Sigmoid colon (tissue), 7 donors: ENCODE measurements around the gene SPTBN5. TPM values are rescaled to one million over a fixed set of nuclear protein-coding genes. Genes with fewer than 3 reads are reported as not detected.
A peak's percentile ranks its signal among the peaks of the same experiment; 100 is the strongest.

Source experiments
- DNase-seq: peaks from one replicate; pipeline ENCODE4 v3.0.0-alpha.2; 2019
- H3K27ac ChIP-seq, 4 donors: fragments of 200-600 bp; sonication (generic); one replicate each; pipeline ENCODE4 v1.5.1; 2016 to 2019; ENCODE audit warnings: mild to moderate bottlenecking in 1 of 4
- H3K27me3 ChIP-seq, 3 donors: fragments of 200-600 bp; sonication (generic); one replicate each; pipeline ENCODE4 v1.5.1; 2019; ENCODE audit warnings: mild to moderate bottlenecking in 1 of 3
- H3K36me3 ChIP-seq, 4 donors: fragments of 200-600 bp; sonication (generic); one replicate each; pipeline ENCODE4 v1.5.1; 2016 to 2019
- H3K4me1 ChIP-seq, 4 donors: fragments of 200-600 bp; sonication (generic); one replicate each; pipeline ENCODE4 v1.5.1; 2017 to 2019
- H3K4me3 ChIP-seq, 4 donors: fragments of 200-600 bp; sonication (generic); one replicate each; pipeline ENCODE4 v1.5.1; 2017 to 2019; ENCODE audit warnings: mild to moderate bottlenecking in 2 of 4, moderate library complexity in 1 of 4
- H3K9me3 ChIP-seq, 4 donors: fragments of 200-600 bp in 3 of 4; sonication (generic) in 3 of 4; one replicate each; pipeline versions ENCODE4 v1.5.1 to v1.6.1; 2013 to 2019
- EP300 ChIP-seq, 4 donors: sonication (generic); formaldehyde crosslinking; IDR thresholded peaks; one replicate each; pipeline ENCODE4 v1.6.1; 2017; ENCODE audit warnings: antibody characterized with exemption in 4 of 4
- POLR2A ChIP-seq, 2 donors: fragments of 450-650 bp; IDR thresholded peaks; one replicate each; pipeline ENCODE4 v1.6.1; 2016; ENCODE audit warnings: antibody characterized with exemption in 2 of 2, mild to moderate bottlenecking in 2 of 2, moderate library complexity in 2 of 2
- POLR2AphosphoS5 ChIP-seq, 4 donors: sonication (generic); formaldehyde crosslinking; IDR thresholded peaks; one replicate each; pipeline ENCODE4 v1.6.1; 2017; ENCODE audit warnings: antibody characterized with exemption in 4 of 4
- WGBS, 2 donors: extraction: QIAGEN DNeasy Blood & Tissue Kit; methylation state at CpG; one replicate each; pipeline ENCODE4 v1.1.7; 2013; 5-methylcytosine and 5-hydroxymethylcytosine counted together
- intact Hi-C: fragments of 100-400 bp; cut with DNase I; formaldehyde crosslinking; loops from one replicate; pipeline ENCODE4 v1.15.1; 2023
- polyA plus RNA-seq, 3 donors: library from polyadenylated mRNA; stranded (reverse); fragments of 200-250 nt; gene quantifications; one replicate each; pipeline ENCODE4 v1.2.3, GENCODE V29; 2013
- total RNA-seq, 4 donors: library from RNA; depleted of rRNA; stranded (reverse); fragments of >200 nt; gene quantifications; one replicate each; pipeline ENCODE4 v1.1.0, GENCODE V29; 2016
- TF ChIP-seq, protein P1 (sequence below), 4 experiments: fragments of 450-650 bp in 3 of 4; fragments of 200-600 bp in 1 of 4; IDR thresholded peaks; one replicate each; pipeline ENCODE4 v1.5.1; 2016 to 2019; ENCODE audit warnings: antibody characterized with exemption in 4 of 4, mild to moderate bottlenecking in 3 of 4, moderate library complexity in 2 of 4
- donor health status: healthy with polysubstance abuse.
- donor health status: Bipolar disorder and iron deficiency.
- donor health status: healthy.

The SPTBN5 gene
- total and polyA plus RNA-seq, 7 donors: under 0.01 to 2.3 (median 0.60) TPM

DNA sequence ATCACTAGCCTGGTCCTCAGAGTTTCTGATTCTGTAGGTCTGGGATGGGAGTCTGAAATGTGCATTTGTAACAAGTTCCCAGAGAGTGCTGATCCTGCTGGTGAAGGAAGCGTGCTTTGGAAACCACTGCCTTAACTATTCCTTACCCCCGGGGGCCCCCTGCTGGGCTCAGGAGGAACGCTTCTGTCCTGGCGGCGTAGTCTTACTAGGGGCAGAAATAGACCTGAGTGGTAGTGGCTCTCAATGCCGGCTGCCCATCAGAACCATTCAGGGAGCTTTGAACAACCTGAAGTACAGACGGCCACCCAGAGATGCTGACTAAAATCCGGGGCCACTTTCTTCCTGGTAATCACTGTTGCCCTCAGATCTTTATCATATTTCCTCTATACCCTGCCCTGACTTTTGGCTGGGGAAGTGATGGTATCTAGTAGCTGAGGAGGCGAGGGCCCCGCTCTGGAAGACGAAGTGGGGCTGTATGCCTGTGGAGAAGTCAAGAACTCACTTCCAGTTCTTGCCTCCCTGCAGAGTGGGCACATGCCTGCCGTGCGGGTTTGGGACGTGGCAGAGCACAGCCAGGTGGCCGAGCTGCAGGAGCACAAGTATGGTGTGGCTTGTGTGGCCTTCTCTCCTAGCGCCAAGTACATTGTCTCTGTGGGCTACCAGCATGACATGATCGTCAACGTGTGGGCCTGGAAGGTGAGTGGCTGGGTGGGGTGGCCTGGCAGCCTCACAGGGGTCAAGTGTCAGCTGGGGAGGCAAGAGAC is 82.2 kb downstream of the SPTBN5 start:
- WGBS, 2 donors: 49 to 52% methylated on average over 18 of the region's 18 CpGs
- Histone ChIP-seq H3K27ac (no peak overlapping the region), H3K27me3 (no peaks in the 10 kb centered on the region), H3K9me3 (no peaks in the 10 kb centered on the region), H3K4me3 (no peak overlapping the region), H3K36me3 (peaks cover 6 to 48% (median 25%) of the 10 kb centered on the region in 4 donors), H3K4me1 (peaks cover 0 to 7% (median 5%) of the 10 kb centered on the region in 4 donors)
- TF ChIP-seq POLR2A (IDR thresholded peaks at IDR 0.05) (no peak), POLR2AphosphoS5 (IDR thresholded peaks at IDR 0.05) (peak in 1 of 4 donors; percentile 18)
- TF ChIP-seq, protein P1, sequence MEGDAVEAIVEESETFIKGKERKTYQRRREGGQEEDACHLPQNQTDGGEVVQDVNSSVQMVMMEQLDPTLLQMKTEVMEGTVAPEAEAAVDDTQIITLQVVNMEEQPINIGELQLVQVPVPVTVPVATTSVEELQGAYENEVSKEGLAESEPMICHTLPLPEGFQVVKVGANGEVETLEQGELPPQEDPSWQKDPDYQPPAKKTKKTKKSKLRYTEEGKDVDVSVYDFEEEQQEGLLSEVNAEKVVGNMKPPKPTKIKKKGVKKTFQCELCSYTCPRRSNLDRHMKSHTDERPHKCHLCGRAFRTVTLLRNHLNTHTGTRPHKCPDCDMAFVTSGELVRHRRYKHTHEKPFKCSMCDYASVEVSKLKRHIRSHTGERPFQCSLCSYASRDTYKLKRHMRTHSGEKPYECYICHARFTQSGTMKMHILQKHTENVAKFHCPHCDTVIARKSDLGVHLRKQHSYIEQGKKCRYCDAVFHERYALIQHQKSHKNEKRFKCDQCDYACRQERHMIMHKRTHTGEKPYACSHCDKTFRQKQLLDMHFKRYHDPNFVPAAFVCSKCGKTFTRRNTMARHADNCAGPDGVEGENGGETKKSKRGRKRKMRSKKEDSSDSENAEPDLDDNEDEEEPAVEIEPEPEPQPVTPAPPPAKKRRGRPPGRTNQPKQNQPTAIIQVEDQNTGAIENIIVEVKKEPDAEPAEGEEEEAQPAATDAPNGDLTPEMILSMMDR (IDR thresholded peaks at IDR 0.05): peak; percentile 83 to 89 (median 85)
- peak; percentile 91 for DNase-seq
- intact Hi-C loops: loop anchor here (1.0 to 2.0 kb wide), 2 partner anchors 37 to 207 kb away; partner anchors contain the start of gene MAPKBP1

GRCh38 chr15:41810651-41811431 is 83.0 kb downstream of the SPTBN5 start:
- H3K36me3 ChIP-seq: peaks cover 0 to 40% (median 25%) of the 10 kb centered on the region in 4 donors
- DNase-seq: no peak
- no peak overlapping the region for H3K27ac ChIP-seq
- H3K4me1 ChIP-seq: peaks cover 0 to 15% (median 6%) of the 10 kb centered on the region in 4 donors
- no peak for TF ChIP-seq EP300 (IDR thresholded peaks at IDR 0.05)
- no peak for TF ChIP-seq POLR2A (IDR thresholded peaks at IDR 0.05)
- TF ChIP-seq, protein P1 (IDR thresholded peaks at IDR 0.05): no peak
- no peak overlapping the region for H3K4me3 ChIP-seq
- intact Hi-C loops: loop anchor here (1.0 to 2.0 kb wide), 2 partner anchors 37 to 206 kb away; partner anchors contain the start of gene MAPKBP1
- no peaks in the 10 kb centered on the region for H3K27me3 ChIP-seq
- 93% methylated on average over 5 of the region's 5 CpGs for WGBS, 2 donors
- no peaks in the 10 kb centered on the region for H3K9me3 ChIP-seq

DNA sequence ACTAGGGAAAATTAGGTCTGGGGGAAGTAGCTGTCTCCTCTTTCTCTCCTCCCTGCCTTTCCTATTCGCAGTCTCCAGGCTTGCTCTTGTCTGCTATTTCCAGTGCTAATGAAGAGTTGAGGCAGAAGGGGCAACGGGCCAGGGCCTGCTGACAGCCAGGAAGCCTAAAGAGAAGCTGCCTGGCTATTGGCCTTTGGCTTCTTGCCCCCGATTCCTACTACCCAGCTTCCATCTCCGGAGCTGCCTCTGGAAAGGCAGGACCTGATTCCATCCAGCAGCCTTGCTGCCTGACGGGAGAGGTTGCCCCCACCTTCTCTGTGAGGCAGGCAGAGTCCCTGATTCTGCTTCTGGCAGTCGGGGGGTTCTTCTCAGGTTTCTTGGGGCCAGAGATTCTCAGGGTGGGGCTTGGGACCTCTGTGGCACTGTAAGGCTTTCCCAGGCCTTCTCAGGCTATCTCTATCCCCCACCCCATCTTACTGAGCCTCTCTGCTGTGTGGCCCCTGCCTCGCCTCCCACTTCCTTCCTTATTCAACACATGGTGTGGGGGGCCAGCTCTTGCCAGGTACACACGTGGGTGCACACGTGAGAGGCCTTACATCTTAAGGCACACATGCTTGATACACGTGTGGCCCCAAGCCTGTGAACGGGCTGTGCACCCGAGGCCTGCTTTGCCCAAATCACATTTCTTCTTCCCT is 84.2 kb downstream of the SPTBN5 start:
- Histone ChIP-seq H3K27me3 (no peaks in the 10 kb centered on the region), H3K27ac (no peak overlapping the region), H3K36me3 (peaks cover 0 to 28% (median 19%) of the 10 kb centered on the region in 4 donors), H3K9me3 (no peaks in the 10 kb centered on the region), H3K4me1 (peaks cover 0 to 27% (median 15%) of the 10 kb centered on the region in 4 donors), H3K4me3 (no peak overlapping the region)
- intact Hi-C loops: loop anchor here (2.0 kb wide), 1 partner anchor 205 kb away; no protein-coding TSS in a partner anchor
- DNase-seq: peak; percentile 52
- 66 to 90% methylated on average over 12 of the region's 12 CpGs for WGBS, 2 donors
- no peak for TF ChIP-seq POLR2A (IDR thresholded peaks at IDR 0.05)
- TF ChIP-seq POLR2AphosphoS5 (IDR thresholded peaks at IDR 0.05): no peak
- TF ChIP-seq EP300 (IDR thresholded peaks at IDR 0.05): no peak
- TF ChIP-seq, protein P1 (IDR thresholded peaks at IDR 0.05): no peak

DNA sequence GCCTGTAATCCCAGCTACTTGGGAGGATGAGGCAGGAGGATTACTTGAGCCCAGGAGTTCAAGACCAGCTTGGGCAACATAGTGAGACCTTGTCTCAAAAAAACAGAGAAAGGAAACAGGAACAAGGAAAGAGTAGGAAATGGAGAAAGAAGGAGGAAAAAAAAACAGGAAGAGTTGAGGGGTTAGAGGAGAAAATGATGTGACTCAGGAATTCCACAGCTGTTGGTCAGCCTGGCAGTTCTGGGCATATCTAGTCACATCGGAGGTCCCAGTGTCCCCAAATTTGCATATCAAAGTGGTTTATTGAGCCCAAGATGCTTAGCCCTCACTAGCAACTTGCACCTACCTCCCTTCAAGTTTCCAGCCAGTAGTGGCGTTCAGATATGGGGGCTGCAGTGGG is 84.7 kb downstream of the SPTBN5 start:
- no peaks in the 10 kb centered on the region for H3K9me3 ChIP-seq
- H3K27me3 ChIP-seq: no peaks in the 10 kb centered on the region
- TF ChIP-seq POLR2A (IDR thresholded peaks at IDR 0.05) (no peak), EP300 (IDR thresholded peaks at IDR 0.05) (no peak), POLR2AphosphoS5 (IDR thresholded peaks at IDR 0.05) (no peak)
- TF ChIP-seq, protein P1 (IDR thresholded peaks at IDR 0.05): no peak
- intact Hi-C loops: no loop called here
- H3K27ac ChIP-seq: no peak overlapping the region
- peak; percentile 4 for DNase-seq
- 81 to 85% methylated on average over 2 of the region's 2 CpGs for WGBS, 2 donors
- no peak overlapping the region for H3K4me3 ChIP-seq
- H3K4me1 ChIP-seq: peaks cover 0 to 32% (median 20%) of the 10 kb centered on the region in 4 donors
- H3K36me3 ChIP-seq: peaks cover 0 to 23% (median 15%) of the 10 kb centered on the region in 4 donors
